GM19372 (cell line): ENCODE measurements around the gene PARP3.
A peak's percentile ranks its signal among the peaks of the same experiment; 100 is the strongest.
"Not testable (repeated sequence)": the region's sequence is repeated elsewhere in the genome, so short reads cannot be mapped to it uniquely, and the experiment has no call there.

Experiments used
- ATAC-seq: cut with Tn5 transposase; IDR thresholded peaks from one replicate; pipeline ENCODE4 v1.9.1; 2021; ENCODE audit warnings: mild to moderate bottlenecking, low read depth, moderate library complexity; ENCODE audit not compliant: unreplicated experiment

PARP3 gene

DNA sequence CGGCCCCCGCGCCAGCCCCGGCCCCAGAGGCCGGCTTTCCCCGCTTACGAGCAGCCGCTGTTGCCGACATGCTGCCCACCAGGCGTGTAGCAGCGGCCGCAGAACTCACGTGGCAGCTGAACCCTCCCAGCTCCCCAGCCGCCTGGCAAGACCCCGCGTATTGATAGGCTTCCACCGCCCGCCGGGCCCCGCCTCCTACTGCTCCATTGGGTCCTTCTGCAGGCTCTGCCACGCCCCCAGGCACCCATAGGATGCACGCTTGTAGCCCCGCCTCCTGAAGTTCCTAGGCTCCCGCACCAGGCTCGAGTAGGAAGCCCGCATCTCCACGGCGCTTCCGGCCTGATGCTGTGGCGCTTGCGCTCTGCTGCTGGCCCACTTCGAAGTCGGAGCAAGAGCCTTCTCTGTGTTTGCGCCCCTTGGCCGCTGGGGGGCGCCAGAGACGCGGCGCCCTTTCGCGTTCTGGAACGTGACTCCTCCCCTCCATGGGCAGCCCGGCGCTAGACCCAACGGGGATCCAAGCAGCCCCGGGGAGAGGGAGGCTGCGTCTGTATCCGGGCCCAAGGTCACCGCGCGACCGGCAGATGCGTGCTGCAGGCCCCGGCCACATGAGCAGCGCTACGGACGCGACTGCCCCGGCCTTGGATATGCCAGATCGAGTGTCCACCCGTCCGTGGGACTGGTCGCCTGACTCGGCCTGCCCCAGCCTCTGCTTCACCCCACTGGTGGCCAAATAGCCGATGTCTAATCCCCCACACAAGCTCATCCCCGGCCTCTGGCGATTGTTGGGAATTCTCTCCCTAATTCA, at the start of gene PARP3, which contains the start of gene RRP9:
TSS of gene PARP3 (plus strand) at position 566 of the 805 bp plus-strand sequence. CDS start 993 bp downstream, outside the sequence.
TSS of gene RRP9 (minus strand) at position 107 of the 805 bp plus-strand sequence. CDS start at position 70, 37 bp downstream.
- peak; percentile 90 for ATAC-seq

DNA sequence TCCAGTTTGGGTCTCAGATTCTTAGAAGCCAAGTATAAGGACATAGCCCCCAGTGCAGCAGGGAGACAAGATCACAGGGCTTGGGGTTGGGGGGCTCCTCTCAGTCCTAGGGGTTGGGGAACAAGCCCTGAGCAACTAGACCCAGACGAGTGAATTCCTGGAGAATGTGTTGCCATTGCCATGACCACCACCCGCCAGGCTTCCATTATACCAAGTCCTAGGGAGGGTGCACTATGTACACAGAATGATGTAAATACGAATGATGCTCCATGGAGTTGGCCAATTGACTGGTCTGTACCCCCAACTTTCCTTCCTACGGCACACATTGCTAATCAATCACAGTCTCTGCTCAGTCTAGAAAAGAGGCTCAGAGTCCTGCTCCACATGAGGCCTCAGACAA, 47.8 kb upstream of the PARP3 start:
- no peak for ATAC-seq

DNA sequence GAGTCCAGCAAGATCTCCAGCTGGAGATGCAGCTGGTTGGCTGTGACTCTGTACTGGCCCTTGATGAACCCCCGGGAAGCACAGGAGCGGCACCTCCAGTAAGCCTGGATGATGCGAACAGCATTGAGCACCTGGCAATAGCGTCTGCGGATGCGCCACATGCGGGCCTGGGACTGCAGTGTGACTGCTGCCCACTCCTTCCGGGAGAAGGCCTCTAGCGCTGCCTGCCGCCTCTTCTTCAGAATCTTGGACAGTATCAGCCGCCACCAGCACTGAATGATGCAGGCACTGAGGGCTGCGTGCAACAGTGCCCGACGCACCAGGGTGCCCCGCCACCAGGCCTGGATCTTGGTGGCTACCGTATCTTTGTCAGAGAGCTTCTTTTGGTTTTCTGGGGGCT, 47.2 kb upstream of the PARP3 start:
- no peak for ATAC-seq

GRCh38 chr3:51896607-51897305, 45.4 kb upstream of the PARP3 start:
- no peak for ATAC-seq

DNA sequence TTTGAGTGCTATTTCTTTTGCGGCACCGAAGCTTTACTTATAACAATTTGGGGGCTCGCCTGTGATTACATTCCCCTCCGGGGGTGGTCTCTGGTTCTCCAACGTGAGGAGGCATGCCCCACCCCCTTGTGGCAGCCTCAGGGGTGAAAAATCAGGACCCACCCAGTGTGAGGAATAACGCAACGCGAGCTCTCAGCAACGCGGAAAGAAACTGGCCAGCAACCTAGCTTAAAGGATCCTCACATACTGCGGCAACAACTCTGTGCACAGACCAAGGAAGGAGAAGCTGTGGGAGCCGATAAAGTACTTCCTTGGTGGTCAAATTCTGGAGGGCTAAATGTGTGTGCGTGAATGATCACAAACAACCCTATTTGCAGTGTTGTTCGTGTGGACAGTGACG, 44.8 kb upstream of the PARP3 start:
- ATAC-seq: no peak

DNA sequence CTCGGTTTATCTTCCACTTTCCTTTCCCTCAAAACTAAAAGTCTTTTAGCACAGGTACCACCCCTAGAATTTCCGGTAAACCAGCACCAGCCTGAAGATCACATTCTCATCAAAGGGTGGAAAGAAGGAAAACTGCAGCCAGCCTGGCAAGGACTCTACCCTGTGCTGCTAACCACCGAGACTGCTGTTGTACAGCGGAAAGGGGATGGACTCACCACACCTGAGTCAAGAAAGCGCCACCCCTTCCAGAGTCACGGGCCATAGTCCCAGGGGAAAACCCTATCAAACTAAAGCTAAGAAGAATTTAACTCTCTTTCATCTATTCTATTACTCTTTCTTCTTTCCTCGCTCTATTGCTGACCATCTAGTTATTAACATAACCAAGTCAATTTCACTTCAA, 42.1 kb upstream of the PARP3 start:
- ATAC-seq: not testable (repeated sequence)

GRCh38 chr3:51902361-51902760, 39.8 kb upstream of the PARP3 start:
- ATAC-seq: not testable (repeated sequence)

DNA sequence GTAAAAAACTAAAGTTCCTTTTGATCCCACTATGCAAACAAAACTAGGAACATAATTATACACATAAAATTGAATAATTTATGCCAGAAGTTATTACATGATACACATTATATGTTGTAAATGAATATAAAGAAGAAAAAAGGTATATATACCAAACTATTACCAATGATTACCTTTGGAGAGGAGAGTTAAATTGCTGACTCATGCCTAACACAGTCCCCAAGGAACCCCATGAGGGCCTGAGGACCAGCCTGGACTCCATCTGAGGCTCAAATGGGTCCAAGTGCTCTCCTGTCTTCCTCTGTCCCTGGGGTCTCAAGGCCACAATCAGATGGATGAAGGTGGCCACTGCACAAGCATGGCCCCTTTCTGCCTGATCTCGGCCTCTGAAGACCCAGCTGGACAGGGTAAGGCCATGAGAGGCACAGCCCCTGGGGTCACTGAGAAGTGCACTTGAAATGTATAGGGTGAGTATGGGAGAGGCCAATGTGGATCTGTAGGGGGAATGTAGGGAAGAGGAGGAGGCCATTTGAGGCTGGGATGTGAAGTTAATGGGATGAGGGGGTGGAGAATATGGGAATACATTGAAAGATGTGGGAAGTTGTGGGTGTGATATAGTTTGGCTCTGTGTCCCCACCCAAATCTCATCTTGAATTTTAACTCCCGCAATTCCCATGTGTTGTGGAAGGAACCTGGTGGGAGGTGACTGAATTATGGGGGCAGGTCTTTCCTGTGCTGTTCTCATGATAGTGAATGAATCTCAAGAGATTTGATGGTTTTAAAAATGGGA, 37.9 kb upstream of the PARP3 start:
- no peak for ATAC-seq

GRCh38 chr3:51908026-51908425, 34.1 kb upstream of the PARP3 start:
- no peak for ATAC-seq

DNA sequence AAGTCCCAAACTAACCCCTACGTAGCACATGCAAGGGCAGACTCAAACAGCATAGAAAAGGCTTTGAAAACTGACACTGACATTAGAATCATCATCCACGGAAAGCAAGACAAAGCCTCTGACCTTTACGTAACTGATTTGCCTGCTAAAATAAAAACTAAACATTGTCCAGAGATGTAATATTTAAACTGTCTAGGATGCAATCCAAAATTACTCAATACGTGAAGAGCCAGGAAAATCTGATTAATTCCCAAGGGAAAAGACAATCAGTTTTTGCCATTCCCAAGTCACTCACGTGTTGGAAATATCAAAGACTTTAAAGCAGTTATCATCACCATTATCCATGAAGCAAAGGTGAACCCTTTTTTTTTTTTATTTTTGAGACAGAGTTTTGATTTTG, 25.7 kb upstream of the PARP3 start:
- no peak for ATAC-seq

DNA sequence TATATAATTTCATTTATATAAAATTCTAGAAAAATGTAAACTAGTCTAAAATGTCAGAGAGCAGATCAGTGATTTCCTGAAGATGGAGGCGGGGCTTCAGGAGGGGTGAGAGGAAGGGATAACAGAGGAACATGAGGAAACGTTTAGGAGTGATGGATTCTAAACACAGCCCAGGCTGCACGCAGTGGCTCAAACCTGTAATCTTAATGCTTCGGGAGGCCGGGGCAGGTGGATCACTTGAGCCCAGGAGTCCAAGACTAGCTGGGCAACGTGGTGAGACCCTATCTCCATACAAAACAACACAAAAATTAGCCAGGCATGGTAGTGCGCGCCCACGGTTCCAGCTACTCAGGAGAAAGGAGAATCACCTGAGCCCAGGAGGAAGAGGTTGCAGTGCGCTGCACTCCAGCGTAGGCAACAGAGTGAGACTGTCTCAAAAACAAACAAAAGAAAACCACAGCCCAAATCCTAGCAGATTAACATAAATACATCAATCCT, 21.0 kb upstream of the PARP3 start:
- ATAC-seq: no peak

GRCh38 chr3:51927061-51927977, 14.8 kb upstream of the PARP3 start:
- no peak for ATAC-seq

GRCh38 chr3:51928438-51928837, 13.7 kb upstream of the PARP3 start:
- ATAC-seq: no peak

- ATAC-seq: not testable (repeated sequence)
Measured at GRCh38 chr3:51928981-51929380, 13.2 kb upstream of the PARP3 start.

- no peak for ATAC-seq
Measured at GRCh38 chr3:51929420-51930003, 12.7 kb upstream of the PARP3 start.

GRCh38 chr3:51930439-51930838, 11.7 kb upstream of the PARP3 start:
- no peak for ATAC-seq

DNA sequence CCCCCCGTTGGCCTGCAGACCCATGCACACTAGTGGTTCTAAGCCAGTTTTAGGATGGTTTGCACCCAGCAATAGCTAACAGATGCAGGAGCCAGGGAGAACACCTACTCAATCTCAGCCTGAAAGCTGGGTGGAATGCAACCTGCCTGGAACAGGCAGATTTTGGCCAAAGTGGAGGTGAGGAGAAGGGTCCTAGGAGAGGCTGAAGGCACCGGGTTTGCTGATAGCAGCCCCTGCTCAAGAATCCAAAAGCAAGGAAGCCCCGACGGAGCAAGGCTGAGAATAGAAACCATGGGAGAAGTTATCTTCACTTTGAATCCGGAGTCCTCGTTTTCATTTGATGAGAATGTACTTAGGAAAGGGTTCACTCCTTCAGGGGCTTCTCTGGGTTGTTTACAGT, 10.4 kb upstream of the PARP3 start:
- ATAC-seq: no peak

- ATAC-seq: no peak
Measured at GRCh38 chr3:51932471-51933370, 9.4 kb upstream of the PARP3 start.
